Breast epithelium (tissue), 3 donors: ENCODE results near the gene GSTM3.

ENCODE experiments used
- POLR2A ChIP-seq: fragments of 450-650 bp; IDR thresholded peaks from one replicate; pipeline ENCODE4 v1.6.1; 2016; ENCODE audit warnings: antibody characterized with exemption, mild to moderate bottlenecking, moderate library complexity
- POLR2AphosphoS5 ChIP-seq, 3 donors: sonication (generic); formaldehyde crosslinking; IDR thresholded peaks; one replicate each; pipeline ENCODE4 v1.6.1; 2017; ENCODE audit warnings: antibody characterized with exemption in 3 of 3
- TF ChIP-seq, protein P1 (sequence below), 3 donors: fragments of 450-650 bp; IDR thresholded peaks; one replicate each; pipeline ENCODE4 v1.5.1; 2016 to 2017; ENCODE audit warnings: antibody characterized with exemption in 3 of 3, mild to moderate bottlenecking in 3 of 3, moderate library complexity in 3 of 3

DNA sequence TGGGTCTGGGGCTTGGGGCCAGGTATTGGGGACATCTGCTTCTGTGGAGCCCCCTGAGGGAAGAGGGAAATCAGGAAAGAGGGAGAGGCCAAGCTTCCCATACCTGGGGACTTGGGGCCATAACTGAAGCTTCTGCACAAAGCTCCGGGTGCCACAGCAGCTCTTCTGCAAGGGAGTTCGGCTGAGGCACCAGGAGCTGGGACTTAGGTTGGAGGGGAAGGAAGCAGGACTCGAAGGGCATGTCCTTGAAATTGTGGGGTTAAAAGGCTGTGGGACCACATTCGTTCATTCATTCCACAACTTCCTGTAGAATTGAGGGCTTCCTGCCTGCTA, 24.6 kb upstream of the GSTM3 start:
- TF ChIP-seq, protein P1, sequence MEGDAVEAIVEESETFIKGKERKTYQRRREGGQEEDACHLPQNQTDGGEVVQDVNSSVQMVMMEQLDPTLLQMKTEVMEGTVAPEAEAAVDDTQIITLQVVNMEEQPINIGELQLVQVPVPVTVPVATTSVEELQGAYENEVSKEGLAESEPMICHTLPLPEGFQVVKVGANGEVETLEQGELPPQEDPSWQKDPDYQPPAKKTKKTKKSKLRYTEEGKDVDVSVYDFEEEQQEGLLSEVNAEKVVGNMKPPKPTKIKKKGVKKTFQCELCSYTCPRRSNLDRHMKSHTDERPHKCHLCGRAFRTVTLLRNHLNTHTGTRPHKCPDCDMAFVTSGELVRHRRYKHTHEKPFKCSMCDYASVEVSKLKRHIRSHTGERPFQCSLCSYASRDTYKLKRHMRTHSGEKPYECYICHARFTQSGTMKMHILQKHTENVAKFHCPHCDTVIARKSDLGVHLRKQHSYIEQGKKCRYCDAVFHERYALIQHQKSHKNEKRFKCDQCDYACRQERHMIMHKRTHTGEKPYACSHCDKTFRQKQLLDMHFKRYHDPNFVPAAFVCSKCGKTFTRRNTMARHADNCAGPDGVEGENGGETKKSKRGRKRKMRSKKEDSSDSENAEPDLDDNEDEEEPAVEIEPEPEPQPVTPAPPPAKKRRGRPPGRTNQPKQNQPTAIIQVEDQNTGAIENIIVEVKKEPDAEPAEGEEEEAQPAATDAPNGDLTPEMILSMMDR (IDR thresholded peaks at IDR 0.05): no peak
- TF ChIP-seq POLR2AphosphoS5 (IDR thresholded peaks at IDR 0.05) (no peak), POLR2A (no peak)
